GM06990 (cell line): ENCODE measurements around the gene MALAT1.
"Not testable (repeated sequence)": the region's sequence is repeated elsewhere in the genome, so short reads cannot be mapped to it uniquely, and the experiment has no call there.

Experiments used
- DNase-seq: peaks from one replicate; pipeline ENCODE4 v3.0.0-alpha.2; 2011; ENCODE audit not compliant: insufficient read length; ENCODE audit errors: extremely low read depth
- H3K27me3 ChIP-seq: replicated peaks from 2 replicates; pipeline ENCODE4 v1.6.0; 2011; ENCODE audit warnings: low read length; ENCODE audit not compliant: control insufficient read depth, insufficient read depth
- H3K36me3 ChIP-seq: 2 replicates; pipeline ENCODE4 v1.5.1; 2011; ENCODE audit warnings: low read length; ENCODE audit not compliant: control insufficient read depth, insufficient read depth
- H3K4me3 ChIP-seq: replicated peaks from 2 replicates; pipeline ENCODE4 v1.5.1; 2011; ENCODE audit warnings: low read depth, mild to moderate bottlenecking, control low read depth, low read length
- CTCF ChIP-seq: IDR thresholded peaks from 2 replicates; pipeline ENCODE4 v1.5.1; 2011; ENCODE audit warnings: low read length, control low read depth, mild to moderate bottlenecking, inconsistent platforms; ENCODE audit not compliant: insufficient read depth, poor library complexity, severe bottlenecking

Gene MALAT1

GRCh38 chr11:65471447-65471891 is 27.4 kb upstream of the MALAT1 start:
- TF ChIP-seq CTCF, result peak; percentile 60
- H3K36me3 ChIP-seq, result no peaks in the 10 kb centered on the region
- no peaks in the 10 kb centered on the region for H3K27me3 ChIP-seq
- no peak for DNase-seq
- no peak overlapping the region for H3K4me3 ChIP-seq

GRCh38 chr11:65472588-65473277 is 26.1 kb upstream of the MALAT1 start:
- H3K27me3 ChIP-seq, DNase-seq, H3K36me3 ChIP-seq: not testable (repeated sequence)
- H3K4me3 ChIP-seq, result peak overlapping the region; percentile 26

GRCh38 chr11:65473278-65473860 is 25.5 kb upstream of the MALAT1 start:
- no peak overlapping the region for H3K4me3 ChIP-seq
- DNase-seq, result no peak
- TF ChIP-seq CTCF, result no peak
- H3K36me3 ChIP-seq, result no peaks in the 10 kb centered on the region
- H3K27me3 ChIP-seq, result no peaks in the 10 kb centered on the region

GRCh38 chr11:65474864-65475263 is 24.0 kb upstream of the MALAT1 start:
- H3K36me3 ChIP-seq, result no peaks in the 10 kb centered on the region
- H3K27me3 ChIP-seq, result no peaks in the 10 kb centered on the region
- DNase-seq, result no peak
- H3K4me3 ChIP-seq, result no peak overlapping the region
- no peak for TF ChIP-seq CTCF

GRCh38 chr11:65476632-65477148 is 22.2 kb upstream of the MALAT1 start:
- no peaks in the 10 kb centered on the region for H3K36me3 ChIP-seq
- peak overlapping the region; percentile 99 for H3K4me3 ChIP-seq
- no peaks in the 10 kb centered on the region for H3K27me3 ChIP-seq
- TF ChIP-seq CTCF, result no peak
- DNase-seq, result no peak

- peak; percentile 93 for DNase-seq
- TF ChIP-seq CTCF, result no peak
- Histone ChIP-seq H3K4me3 (peak overlapping the region; percentile 99), H3K36me3 (no peaks in the 10 kb centered on the region), H3K27me3 (no peaks in the 10 kb centered on the region)
These were observed 21.5 kb upstream of the MALAT1 start for GRCh38 chr11:65477149-65477965.
